ENCODE measurements around the gene PRPH. TPM values are rescaled to one million over a fixed set of nuclear protein-coding genes. Genes with fewer than 3 reads are reported as not detected.
A peak's percentile ranks its signal among the peaks of the same experiment; 100 is the strongest.

PRPH gene
- total RNA-seq, 1 donor from 2014 or later, result not detected

GRCh38 chr12:49296034-49296835 lies 1.3 kb downstream of the PRPH start:
- Histone ChIP-seq H3K27ac (replicated peaks) (no peak overlapping the region), H3K27me3 (ENCODE audit: low read depth) (peaks cover 76% of the 10 kb centered on the region), H3K4me1 (peaks cover 41% of the 10 kb centered on the region), H3K9me3 (replicated peaks) (no peaks in the 10 kb centered on the region), H3K4me3 (peak overlapping the region; percentile 47), H3K36me3 (no peaks in the 10 kb centered on the region)
- DNase-seq, result no peak
- intact Hi-C loops (cut with micrococcal nuclease), result no loop called here
- TF ChIP-seq CTCF (IDR thresholded peaks at IDR 0.05; ENCODE audit: borderline replicate concordance), result peak; percentile 71

- DNase-seq, result no peak
- Histone ChIP-seq H3K36me3 (no peaks in the 10 kb centered on the region), H3K4me3 (peak overlapping the region; percentile 47), H3K4me1 (peaks cover 41% of the 10 kb centered on the region), H3K9me3 (replicated peaks) (no peaks in the 10 kb centered on the region), H3K27ac (replicated peaks) (no peak overlapping the region), H3K27me3 (ENCODE audit: low read depth) (peaks cover 85% of the 10 kb centered on the region)
- TF ChIP-seq CTCF (IDR thresholded peaks at IDR 0.05; ENCODE audit: borderline replicate concordance), result peak; percentile 17
- intact Hi-C loops (cut with micrococcal nuclease), result no loop called here
Observed at GRCh38 chr12:49296836-49297694, 2.1 kb downstream of the PRPH start.

- intact Hi-C loops (cut with micrococcal nuclease), result no loop called here
- H3K27me3 ChIP-seq (ENCODE audit: low read depth), result peaks cover 91% of the 10 kb centered on the region
Observed at GRCh38 chr12:49297695-49298060, 2.7 kb downstream of the PRPH start.

GRCh38 chr12:49298160-49298559 lies 3.2 kb downstream of the PRPH start:
- H3K27ac ChIP-seq (replicated peaks), result no peak overlapping the region
- peaks cover 36% of the 10 kb centered on the region for H3K4me1 ChIP-seq
- no peak for DNase-seq
- intact Hi-C loops (cut with micrococcal nuclease), result no loop called here
- no peaks in the 10 kb centered on the region for H3K9me3 ChIP-seq (replicated peaks)
- TF ChIP-seq CTCF (IDR thresholded peaks at IDR 0.05; ENCODE audit: borderline replicate concordance), result no peak
- H3K4me3 ChIP-seq, result no peak overlapping the region
- H3K27me3 ChIP-seq (ENCODE audit: low read depth), result peaks cover 96% of the 10 kb centered on the region
- no peaks in the 10 kb centered on the region for H3K36me3 ChIP-seq

More at GRCh38 chr12:49297695-49298060, 2.7 kb downstream of the PRPH start:
- Histone ChIP-seq H3K4me1 (peaks cover 41% of the 10 kb centered on the region), H3K9me3 (replicated peaks) (no peaks in the 10 kb centered on the region), H3K36me3 (no peaks in the 10 kb centered on the region), H3K27ac (replicated peaks) (no peak overlapping the region), H3K4me3 (peak overlapping the region; percentile 47)
- no peak for TF ChIP-seq CTCF (IDR thresholded peaks at IDR 0.05; ENCODE audit: borderline replicate concordance)
- no peak for DNase-seq

- H3K4me1 ChIP-seq, result peaks cover 12% of the 10 kb centered on the region
- H3K36me3 ChIP-seq, result no peaks in the 10 kb centered on the region
- no peak overlapping the region for H3K27ac ChIP-seq (replicated peaks)
- no peak overlapping the region for H3K4me3 ChIP-seq
- peaks cover 97% of the 10 kb centered on the region for H3K27me3 ChIP-seq (ENCODE audit: low read depth)
- no peak for TF ChIP-seq CTCF (IDR thresholded peaks at IDR 0.05; ENCODE audit: borderline replicate concordance)
- intact Hi-C loops (cut with micrococcal nuclease), result no loop called here
- no peak for DNase-seq
- no peaks in the 10 kb centered on the region for H3K9me3 ChIP-seq (replicated peaks)
Observed at GRCh38 chr12:49301760-49302159, 6.8 kb downstream of the PRPH start.
